PFSK-1 (cell line): Measurements from ENCODE around the gene NRROS.

Experiments
- POLR2AphosphoS5 ChIP-seq: IDR thresholded peaks from 2 replicates; pipeline ENCODE4 v1.6.1; 2012; ENCODE audit warnings: low read depth, mild to moderate bottlenecking, control low read depth, low read length, moderate library complexity
- TAF1 ChIP-seq: IDR thresholded peaks from 2 replicates; pipeline ENCODE4 v1.6.1; 2012; ENCODE audit warnings: low read length, control low read depth, borderline replicate concordance; ENCODE audit not compliant: insufficient read depth

- TF ChIP-seq POLR2AphosphoS5 (no peak), TAF1 (no peak)
Observed at GRCh38 chr3:196689941-196690660, 50.6 kb downstream of the NRROS start.
